22Rv1 (cell line): Measurements from ENCODE around the gene PRKCB.

ENCODE experiments used
- H3K27ac ChIP-seq: fragments of 450-650 bp; 2 replicates; pipeline ENCODE4 v1.5.1; 2017
- ZFX ChIP-seq: fragments of 450-650 bp; IDR thresholded peaks from 2 replicates; pipeline ENCODE4 v1.6.1; 2017; ENCODE audit warnings: antibody characterized with exemption, borderline replicate concordance
- TF ChIP-seq, protein P1 (sequence below): fragments of 450-650 bp; IDR thresholded peaks from 2 replicates; pipeline ENCODE4 v1.5.1; 2017; ENCODE audit warnings: mild to moderate bottlenecking

The PRKCB gene

DNA sequence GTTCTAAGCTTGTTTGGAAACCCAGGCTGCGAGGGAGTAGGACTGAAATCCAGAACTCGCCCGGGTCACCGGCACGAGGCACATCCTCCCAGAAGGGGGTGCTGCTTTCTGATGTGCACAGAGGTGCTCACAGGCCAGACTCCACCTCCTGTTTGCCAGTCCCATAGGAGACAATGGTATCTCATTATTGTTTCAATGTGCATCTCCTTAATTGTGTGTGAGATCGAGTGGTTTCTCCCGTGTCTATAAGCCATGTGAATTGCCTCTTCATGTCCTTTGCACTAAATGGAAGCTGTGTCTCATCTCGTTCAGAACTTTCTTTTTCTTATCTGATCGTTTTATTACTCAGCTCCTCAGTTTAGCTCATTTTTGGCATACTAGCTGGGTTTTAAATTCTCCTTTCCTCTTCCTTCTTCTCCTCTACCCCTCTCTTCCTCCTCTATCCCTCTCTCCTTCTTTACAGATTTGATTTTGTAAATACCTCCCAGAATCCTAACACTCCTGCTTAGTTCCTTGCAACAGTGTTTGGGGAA lies 32.1 kb upstream of the PRKCB start:
- no peak for TF ChIP-seq ZFX
- TF ChIP-seq, protein P1, sequence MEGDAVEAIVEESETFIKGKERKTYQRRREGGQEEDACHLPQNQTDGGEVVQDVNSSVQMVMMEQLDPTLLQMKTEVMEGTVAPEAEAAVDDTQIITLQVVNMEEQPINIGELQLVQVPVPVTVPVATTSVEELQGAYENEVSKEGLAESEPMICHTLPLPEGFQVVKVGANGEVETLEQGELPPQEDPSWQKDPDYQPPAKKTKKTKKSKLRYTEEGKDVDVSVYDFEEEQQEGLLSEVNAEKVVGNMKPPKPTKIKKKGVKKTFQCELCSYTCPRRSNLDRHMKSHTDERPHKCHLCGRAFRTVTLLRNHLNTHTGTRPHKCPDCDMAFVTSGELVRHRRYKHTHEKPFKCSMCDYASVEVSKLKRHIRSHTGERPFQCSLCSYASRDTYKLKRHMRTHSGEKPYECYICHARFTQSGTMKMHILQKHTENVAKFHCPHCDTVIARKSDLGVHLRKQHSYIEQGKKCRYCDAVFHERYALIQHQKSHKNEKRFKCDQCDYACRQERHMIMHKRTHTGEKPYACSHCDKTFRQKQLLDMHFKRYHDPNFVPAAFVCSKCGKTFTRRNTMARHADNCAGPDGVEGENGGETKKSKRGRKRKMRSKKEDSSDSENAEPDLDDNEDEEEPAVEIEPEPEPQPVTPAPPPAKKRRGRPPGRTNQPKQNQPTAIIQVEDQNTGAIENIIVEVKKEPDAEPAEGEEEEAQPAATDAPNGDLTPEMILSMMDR: peak; percentile 56
- H3K27ac ChIP-seq: no peak overlapping the region

DNA sequence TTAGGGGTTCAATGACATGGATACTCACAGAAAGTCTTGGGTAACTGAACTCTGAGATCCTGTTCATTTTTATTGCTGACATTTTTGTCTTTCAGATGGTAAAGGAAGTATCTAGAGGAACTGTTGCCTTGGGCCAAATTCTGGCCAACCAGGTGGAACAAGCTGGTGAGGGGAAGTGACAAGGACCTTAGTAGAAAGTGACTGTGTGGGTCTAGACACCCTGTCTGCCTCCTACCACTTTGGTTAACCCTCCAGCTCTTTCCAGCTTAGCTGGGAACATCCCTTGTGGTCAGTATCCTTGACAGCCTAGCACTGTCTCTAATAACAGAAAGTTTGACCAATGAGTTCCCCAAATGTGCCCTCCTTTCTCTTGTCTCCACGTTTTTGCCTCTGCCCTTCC lies 28.8 kb upstream of the PRKCB start:
- no peak overlapping the region for H3K27ac ChIP-seq

DNA sequence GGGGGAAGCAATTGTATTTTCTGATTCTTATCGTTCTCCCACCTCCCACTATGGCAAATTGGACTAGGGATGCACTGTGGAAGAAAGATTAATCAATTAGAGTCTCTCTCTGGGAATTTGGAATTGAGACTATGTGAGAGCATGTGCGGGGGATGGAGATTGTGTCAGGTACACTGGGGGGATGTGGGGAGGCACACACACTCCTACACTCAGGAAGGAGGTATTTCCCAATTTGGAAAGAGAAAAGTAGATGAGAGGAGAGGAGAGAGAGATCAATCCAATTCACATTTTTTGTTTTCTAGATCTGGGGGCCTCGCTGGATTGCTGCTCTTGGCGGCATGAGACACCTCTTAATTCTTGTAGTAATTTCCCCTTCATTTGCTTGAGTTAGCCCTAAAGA lies 14.3 kb upstream of the PRKCB start:
- no peak overlapping the region for H3K27ac ChIP-seq
- no peak for TF ChIP-seq ZFX

More for the DNA sequence above, 28.8 kb upstream of the PRKCB start:
- TF ChIP-seq ZFX: no peak
- TF ChIP-seq, protein P1: no peak

DNA sequence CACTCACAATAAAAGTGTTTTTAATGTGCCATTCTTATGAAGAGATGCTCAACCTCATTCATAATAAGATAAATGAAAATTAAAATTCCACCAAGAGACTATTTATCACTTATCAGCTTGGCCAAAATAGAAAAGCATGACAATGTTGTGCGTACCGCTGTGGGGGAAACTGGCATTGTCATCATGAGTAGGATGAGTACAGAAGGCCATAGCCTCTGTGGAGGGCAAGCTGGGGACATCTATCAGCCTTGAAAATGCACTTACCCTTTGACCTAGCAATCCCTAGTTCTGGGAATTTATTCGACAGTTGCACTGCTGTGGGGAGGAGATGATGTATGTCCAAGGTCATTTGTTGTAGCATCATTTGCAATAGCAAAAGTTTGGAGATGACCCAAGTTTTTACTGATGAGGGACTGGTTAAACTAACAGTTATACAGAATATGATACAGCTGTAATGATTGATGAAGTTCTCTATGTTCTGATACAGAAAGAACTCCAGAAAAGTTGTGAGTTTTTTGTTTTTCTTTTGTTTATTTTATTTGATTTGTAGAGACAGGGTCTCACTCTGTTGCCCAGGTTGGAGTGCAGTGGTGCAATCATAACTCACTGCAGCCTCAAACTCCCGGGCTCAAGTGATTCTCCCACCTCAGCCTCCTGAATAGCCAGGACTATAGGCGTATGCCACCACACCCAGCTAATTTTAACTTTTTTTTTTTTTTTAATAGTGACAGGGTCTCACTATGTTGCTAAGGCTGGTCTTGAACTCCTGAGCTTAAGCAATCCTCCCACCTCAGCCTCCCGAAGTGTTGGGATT lies 13.7 kb upstream of the PRKCB start:
- TF ChIP-seq, protein P1: no peak
- TF ChIP-seq ZFX: no peak
- no peak overlapping the region for H3K27ac ChIP-seq

DNA sequence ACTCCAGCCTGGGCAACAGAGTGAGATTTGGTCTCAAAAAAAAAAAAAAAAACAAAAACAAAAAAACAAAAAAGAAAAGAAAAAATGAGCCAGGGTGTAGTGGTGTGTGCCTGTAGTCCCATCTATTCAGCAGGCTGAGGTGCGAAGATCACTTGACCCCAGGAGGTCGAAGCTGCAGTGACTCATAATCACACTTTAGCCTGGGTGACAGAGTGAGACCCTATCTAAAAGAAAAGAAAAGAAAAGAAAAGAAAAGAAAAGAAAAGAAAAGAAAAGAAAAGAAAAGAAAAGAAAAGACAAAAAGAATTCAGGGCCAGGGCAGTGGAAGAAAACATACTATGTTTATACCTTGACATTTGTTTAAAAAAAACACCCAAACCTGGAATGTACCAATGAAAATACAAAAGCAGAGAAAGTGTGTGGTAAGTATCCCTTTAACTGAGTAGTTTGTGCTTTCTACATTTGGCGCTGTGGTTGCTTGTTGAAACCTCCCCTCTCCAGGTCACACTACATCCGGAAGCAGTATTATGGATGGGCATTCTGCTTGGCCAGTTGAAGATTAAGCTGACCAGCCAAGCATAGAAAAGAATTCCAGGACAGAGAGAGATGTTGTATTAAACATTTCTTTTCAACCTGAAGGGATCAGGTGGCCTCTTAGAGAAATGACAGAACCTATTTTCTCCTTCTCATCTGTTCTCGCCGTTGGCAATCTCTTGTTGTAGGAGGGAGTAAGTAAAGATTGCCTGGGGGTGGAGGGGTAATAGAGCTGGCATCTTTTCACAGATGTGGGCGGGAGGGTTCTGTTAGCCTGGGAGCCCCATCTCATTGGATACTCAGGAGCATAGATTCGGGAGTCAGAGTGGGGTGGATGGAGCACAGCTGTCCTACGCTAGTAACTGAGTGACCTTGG lies 12.1 kb upstream of the PRKCB start:
- TF ChIP-seq, protein P1: no peak
- TF ChIP-seq ZFX: no peak
- H3K27ac ChIP-seq: no peak overlapping the region

DNA sequence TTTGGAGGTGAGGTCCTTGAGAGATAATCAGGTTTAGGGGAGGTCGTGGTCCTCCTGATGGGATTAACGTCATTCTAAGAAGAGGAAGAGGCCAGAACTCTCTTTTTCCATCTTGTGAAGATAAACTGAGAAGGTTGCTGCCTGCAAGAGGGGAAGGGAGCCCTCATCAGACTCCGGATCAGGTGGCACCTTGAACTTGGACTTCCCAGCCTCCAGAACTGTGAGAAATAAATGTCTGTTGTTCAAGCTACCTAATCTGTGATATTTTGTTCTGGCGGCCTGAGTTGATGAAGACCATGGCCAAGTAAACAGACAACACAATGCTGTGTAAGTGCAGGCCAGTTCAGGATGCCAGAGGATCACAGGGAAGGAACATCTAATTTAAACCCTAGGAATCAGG lies 10.9 kb upstream of the PRKCB start:
- H3K27ac ChIP-seq: no peak overlapping the region
- TF ChIP-seq ZFX: no peak
- TF ChIP-seq, protein P1: no peak

DNA sequence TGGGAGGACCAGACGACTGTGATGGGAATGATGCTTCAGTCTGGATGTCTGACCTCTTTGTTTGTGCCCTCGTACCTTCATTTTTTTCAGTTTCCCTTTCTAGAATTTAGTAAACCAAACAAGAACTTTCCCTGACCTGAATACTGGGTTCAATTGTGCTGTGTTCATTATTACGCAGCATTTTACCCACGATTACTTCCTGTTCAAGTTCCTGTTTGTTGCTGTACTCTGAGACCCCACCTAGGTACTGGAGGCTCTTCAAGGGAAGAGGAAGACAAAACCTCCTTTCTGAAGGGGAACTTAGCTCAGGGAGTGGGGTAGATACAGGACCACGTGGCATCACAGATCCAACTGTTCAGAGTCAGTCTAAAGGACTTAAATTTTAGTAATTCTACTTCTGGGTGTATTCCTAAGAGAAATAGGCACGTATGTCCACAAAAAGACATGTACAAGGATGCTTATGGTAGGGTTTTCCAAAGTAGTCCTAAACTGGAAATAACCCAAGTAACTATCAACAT lies 9.2 kb upstream of the PRKCB start:
- TF ChIP-seq ZFX: no peak
- TF ChIP-seq, protein P1: no peak
- no peak overlapping the region for H3K27ac ChIP-seq
